Thoracic aorta (tissue), 2 donors: ENCODE data around the gene CST11. TPM values are rescaled to one million over a fixed set of nuclear protein-coding genes. Genes with fewer than 3 reads are reported as not detected.

Experiments
- ATAC-seq: fragments of 150-250 bp; one replicate; pipeline ENCODE4 v1.8.0; 2017; ENCODE audit warnings: low read depth; ENCODE audit not compliant: insufficient number of reproducible peaks, low FRiP score
- DNase-seq: peaks from one replicate; pipeline ENCODE4 v3.0.0-alpha.2; 2020; ENCODE audit warnings: low spot score
- H3K27ac ChIP-seq, 2 donors: fragments of 200-600 bp; sonication (generic); 1 replicate in 1 of 2; 2 replicates in 1 of 2; pipeline ENCODE4 v1.5.1; 2016; ENCODE audit warnings: mild to moderate bottlenecking in 2 of 2, moderate library complexity in 2 of 2
- H3K27me3 ChIP-seq: fragments of 200-600 bp; sonication (generic); replicated peaks from 2 replicates; pipeline ENCODE4 v1.6.0; 2016; ENCODE audit warnings: mild to moderate bottlenecking; ENCODE audit not compliant: insufficient read depth
- H3K36me3 ChIP-seq: fragments of 200-600 bp; sonication (generic); one replicate; pipeline ENCODE4 v1.5.1; 2016
- H3K4me1 ChIP-seq, 2 donors: fragments of 200-600 bp; sonication (generic); 1 replicate in 1 of 2; 2 replicates in 1 of 2; pipeline versions ENCODE4 v1.5.1 to v1.6.0; 2016; ENCODE audit warnings: low read depth in 2 of 2, mild to moderate bottlenecking in 1 of 2; ENCODE audit not compliant: control insufficient read depth in 1 of 2
- H3K4me3 ChIP-seq: fragments of 200-600 bp; sonication (generic); 2 replicates; pipeline ENCODE4 v1.5.1; 2016; ENCODE audit warnings: mild to moderate bottlenecking
- H3K9me3 ChIP-seq: fragments of 200-600 bp; sonication (generic); 2 replicates; pipeline ENCODE4 v1.5.1; 2016
- CTCF ChIP-seq: fragments of 200-600 bp; sonication (generic); IDR thresholded peaks from one replicate; pipeline ENCODE4 v1.5.1; 2019; ENCODE audit warnings: antibody characterized with exemption
- total RNA-seq, 2 donors: library from RNA; depleted of rRNA; stranded (reverse); fragments of >200 nt; gene quantifications; one replicate each; pipeline versions ENCODE4 v1.1.0 to v1.2.3, GENCODE V29; 2016

Gene CST11
- total RNA-seq, 2 donors from 2014 or later, result not detected

GRCh38 chr20:23420943-23421931, 31.4 kb downstream of the CST11 start, which contains the start of gene NAPB:
TSS of gene NAPB (minus strand) at chr20:23421488. CDS start at chr20:23421402, 86 bp downstream.
- peak; percentile 68 for TF ChIP-seq CTCF
- Histone ChIP-seq H3K9me3 (no peaks in the 10 kb centered on the region), H3K36me3 (no peaks in the 10 kb centered on the region), H3K4me1 (peaks cover 14 to 16% of the 10 kb centered on the region in 2 donors), H3K27me3 (no peaks in the 10 kb centered on the region), H3K4me3 (peak within 1 kb of the TSS; percentile 97), H3K27ac (peak within 1 kb of the TSS; percentile 88 to 93)
- DNase-seq (peak; percentile 73), ATAC-seq (peak; percentile 76)

- Histone ChIP-seq H3K27ac (peak overlapping the region; percentile 88 to 93), H3K4me1 (peaks cover 14 to 16% of the 10 kb centered on the region in 2 donors), H3K4me3 (peak overlapping the region; percentile 97), H3K9me3 (no peaks in the 10 kb centered on the region), H3K27me3 (no peaks in the 10 kb centered on the region), H3K36me3 (no peaks in the 10 kb centered on the region)
- DNase-seq, result no peak
- no peak for ATAC-seq
- TF ChIP-seq CTCF, result no peak
Observed at GRCh38 chr20:23419995-23420901, 32.4 kb downstream of the CST11 start.

- no peak for TF ChIP-seq CTCF
- peak overlapping the region; percentile 88 to 93 for H3K27ac ChIP-seq
- H3K4me3 ChIP-seq, result peak overlapping the region; percentile 97
- DNase-seq (no peak), ATAC-seq (no peak)
- H3K9me3 ChIP-seq, result no peaks in the 10 kb centered on the region
- peaks cover 14 to 16% of the 10 kb centered on the region in 2 donors for H3K4me1 ChIP-seq
- no peaks in the 10 kb centered on the region for H3K27me3 ChIP-seq
- H3K36me3 ChIP-seq, result no peaks in the 10 kb centered on the region
Observed at GRCh38 chr20:23419657-23419994, 33.0 kb downstream of the CST11 start.

GRCh38 chr20:23417861-23418260, 34.8 kb downstream of the CST11 start:
- H3K4me1 ChIP-seq, result peaks cover 14 to 16% of the 10 kb centered on the region in 2 donors
- DNase-seq (no peak), ATAC-seq (no peak)
- no peaks in the 10 kb centered on the region for H3K36me3 ChIP-seq
- no peak overlapping the region for H3K4me3 ChIP-seq
- H3K27ac ChIP-seq, result no peak overlapping the region
- no peak for TF ChIP-seq CTCF
- no peaks in the 10 kb centered on the region for H3K9me3 ChIP-seq
- H3K27me3 ChIP-seq, result no peaks in the 10 kb centered on the region
